Type B pancreatic cell (in vitro differentiated cells): ENCODE data around the gene SLC4A7. TPM values are rescaled to one million over a fixed set of nuclear protein-coding genes. Genes with fewer than 3 reads are reported as not detected.
"Not testable (repeated sequence)": the region's sequence is repeated elsewhere in the genome, so short reads cannot be mapped to it uniquely, and the experiment has no call there.

Experiments
- DNase-seq: peaks from one replicate; pipeline ENCODE4 v3.0.0; 2021; ENCODE audit warnings: mixed read lengths; ENCODE audit not compliant: unreplicated experiment; ENCODE audit errors: extremely low spot score
- H3K27ac Mint-ChIP-seq: 2 replicates; pipeline ENCODE4 v1.8.0; 2021; ENCODE audit warnings: mild to moderate bottlenecking, mixed read lengths
- H3K27me3 Mint-ChIP-seq: 2 replicates; pipeline ENCODE4 v1.8.0; 2021; ENCODE audit warnings: mixed read lengths
- H3K36me3 Mint-ChIP-seq: 2 replicates; pipeline ENCODE4 v1.8.0; 2021; ENCODE audit warnings: mixed read lengths
- H3K4me1 Mint-ChIP-seq: one replicate; pipeline ENCODE4 v1.8.0; 2021; ENCODE audit warnings: mixed read lengths; ENCODE audit not compliant: unreplicated experiment
- H3K4me3 Mint-ChIP-seq: 2 replicates; pipeline ENCODE4 v1.8.0; 2021; ENCODE audit warnings: mild to moderate bottlenecking, mixed read lengths
- H3K9me3 Mint-ChIP-seq: 2 replicates; pipeline ENCODE4 v1.8.0; 2021; ENCODE audit warnings: mixed read lengths
- total RNA-seq: library from RNA; stranded (reverse); gene quantifications from 2 replicates; pipeline ENCODE4 v1.2.1, GENCODE V29; 2021; ENCODE audit warnings: low replicate concordance
- TF ChIP-seq, protein P1 (sequence below): fragments of 200-600 bp; sonication (generic); conservative IDR thresholded peaks from 2 replicates; pipeline ENCODE4 v1.5.0; 2021; ENCODE audit warnings: antibody characterized with exemption, mild to moderate bottlenecking

Gene SLC4A7
- total RNA-seq, 1 donor from 2014 or later: 51.8 TPM

- no peaks in the 10 kb centered on the region for H3K36me3 Mint-ChIP-seq
- no peaks in the 10 kb centered on the region for H3K27me3 Mint-ChIP-seq
- DNase-seq: no peak
- H3K27ac Mint-ChIP-seq: peak overlapping the region; percentile 78
- H3K4me3 Mint-ChIP-seq: no peak overlapping the region
- TF ChIP-seq, protein P1, sequence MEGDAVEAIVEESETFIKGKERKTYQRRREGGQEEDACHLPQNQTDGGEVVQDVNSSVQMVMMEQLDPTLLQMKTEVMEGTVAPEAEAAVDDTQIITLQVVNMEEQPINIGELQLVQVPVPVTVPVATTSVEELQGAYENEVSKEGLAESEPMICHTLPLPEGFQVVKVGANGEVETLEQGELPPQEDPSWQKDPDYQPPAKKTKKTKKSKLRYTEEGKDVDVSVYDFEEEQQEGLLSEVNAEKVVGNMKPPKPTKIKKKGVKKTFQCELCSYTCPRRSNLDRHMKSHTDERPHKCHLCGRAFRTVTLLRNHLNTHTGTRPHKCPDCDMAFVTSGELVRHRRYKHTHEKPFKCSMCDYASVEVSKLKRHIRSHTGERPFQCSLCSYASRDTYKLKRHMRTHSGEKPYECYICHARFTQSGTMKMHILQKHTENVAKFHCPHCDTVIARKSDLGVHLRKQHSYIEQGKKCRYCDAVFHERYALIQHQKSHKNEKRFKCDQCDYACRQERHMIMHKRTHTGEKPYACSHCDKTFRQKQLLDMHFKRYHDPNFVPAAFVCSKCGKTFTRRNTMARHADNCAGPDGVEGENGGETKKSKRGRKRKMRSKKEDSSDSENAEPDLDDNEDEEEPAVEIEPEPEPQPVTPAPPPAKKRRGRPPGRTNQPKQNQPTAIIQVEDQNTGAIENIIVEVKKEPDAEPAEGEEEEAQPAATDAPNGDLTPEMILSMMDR: no peak
- H3K4me1 Mint-ChIP-seq: no peaks in the 10 kb centered on the region
- no peaks in the 10 kb centered on the region for H3K9me3 Mint-ChIP-seq
Observed at GRCh38 chr3:27345045-27345444, 139.1 kb downstream of the SLC4A7 start.

DNA sequence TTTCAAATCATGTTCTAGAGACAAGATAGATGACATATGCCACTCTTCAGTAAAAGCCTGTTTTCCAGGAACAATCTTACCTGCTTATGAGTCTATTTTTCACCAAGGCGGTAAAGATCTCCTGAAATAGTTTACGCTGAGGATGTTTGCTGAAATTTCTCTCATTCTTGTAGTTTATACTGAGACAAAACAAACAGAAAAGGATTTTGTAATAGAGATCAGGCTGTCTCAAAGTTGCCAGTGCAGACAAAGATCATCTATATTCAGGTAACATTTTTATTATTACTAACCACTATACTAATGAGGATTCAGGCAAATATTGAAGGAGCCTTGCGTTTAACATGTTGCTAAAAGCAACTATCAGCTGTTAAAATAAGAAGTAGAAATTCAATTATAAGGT, 140.0 kb downstream of the SLC4A7 start:
- Mint-ChIP-seq H3K27ac (no peak overlapping the region), H3K9me3 (no peaks in the 10 kb centered on the region), H3K4me3 (no peak overlapping the region), H3K27me3 (no peaks in the 10 kb centered on the region), H3K4me1 (no peaks in the 10 kb centered on the region), H3K36me3 (no peaks in the 10 kb centered on the region)
- TF ChIP-seq, protein P1: no peak
- no peak for DNase-seq

DNA sequence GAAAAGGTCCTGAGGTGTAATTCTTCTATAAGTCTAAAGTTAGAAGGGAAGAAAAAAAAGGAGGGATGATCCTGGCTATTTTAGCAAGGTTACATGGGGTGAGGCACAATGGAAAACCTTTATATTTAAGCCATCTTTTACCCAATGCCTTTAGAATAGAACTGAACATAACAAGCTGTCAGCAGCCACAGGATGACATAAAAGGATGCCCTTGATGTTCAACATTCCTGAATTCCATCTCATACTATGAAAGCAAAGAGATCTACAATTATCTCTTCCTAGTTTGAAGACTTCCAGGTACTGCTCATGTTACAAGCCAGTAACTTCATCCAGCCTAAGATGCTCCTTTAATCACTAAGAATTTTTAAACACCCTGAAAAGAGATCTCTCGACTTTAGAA, 141.9 kb downstream of the SLC4A7 start:
- TF ChIP-seq, protein P1: no peak

GRCh38 chr3:27340534-27340933, 143.7 kb downstream of the SLC4A7 start:
- H3K27ac Mint-ChIP-seq: no peak overlapping the region
- DNase-seq: no peak
- H3K4me3 Mint-ChIP-seq: no peak overlapping the region
- no peaks in the 10 kb centered on the region for H3K27me3 Mint-ChIP-seq
- no peaks in the 10 kb centered on the region for H3K9me3 Mint-ChIP-seq
- TF ChIP-seq, protein P1: no peak
- no peaks in the 10 kb centered on the region for H3K4me1 Mint-ChIP-seq
- H3K36me3 Mint-ChIP-seq: no peaks in the 10 kb centered on the region

More for the DNA sequence above, 141.9 kb downstream of the SLC4A7 start:
- Mint-ChIP-seq H3K36me3 (no peaks in the 10 kb centered on the region), H3K27me3 (no peaks in the 10 kb centered on the region), H3K27ac (no peak overlapping the region), H3K4me1 (no peaks in the 10 kb centered on the region), H3K4me3 (no peak overlapping the region), H3K9me3 (no peaks in the 10 kb centered on the region)
- no peak for DNase-seq

DNA sequence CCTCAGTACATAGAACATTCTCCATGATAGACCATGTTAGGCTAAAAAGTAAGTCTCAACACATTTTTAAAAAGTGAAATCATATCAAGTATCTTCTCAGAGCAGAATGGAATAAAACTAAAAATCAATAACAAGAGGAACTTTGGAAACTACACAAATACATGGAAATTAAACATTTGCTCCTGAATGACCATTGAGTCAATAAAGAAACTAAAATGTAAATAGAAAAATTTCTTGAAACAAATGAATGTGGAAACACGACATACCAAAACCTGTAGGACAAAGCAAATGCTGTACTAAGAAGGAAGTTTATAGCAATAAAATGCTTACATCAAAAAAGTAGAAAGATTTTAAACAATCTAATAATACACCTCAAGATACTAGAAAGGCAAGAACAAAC, 148.6 kb downstream of the SLC4A7 start:
- TF ChIP-seq, protein P1: no peak
- H3K4me1 Mint-ChIP-seq: no peaks in the 10 kb centered on the region
- H3K36me3 Mint-ChIP-seq: no peaks in the 10 kb centered on the region
- no peaks in the 10 kb centered on the region for H3K27me3 Mint-ChIP-seq
- peaks cover 4% of the 10 kb centered on the region for H3K9me3 Mint-ChIP-seq
- no peak overlapping the region for H3K27ac Mint-ChIP-seq
- DNase-seq: no peak
- H3K4me3 Mint-ChIP-seq: no peak overlapping the region

DNA sequence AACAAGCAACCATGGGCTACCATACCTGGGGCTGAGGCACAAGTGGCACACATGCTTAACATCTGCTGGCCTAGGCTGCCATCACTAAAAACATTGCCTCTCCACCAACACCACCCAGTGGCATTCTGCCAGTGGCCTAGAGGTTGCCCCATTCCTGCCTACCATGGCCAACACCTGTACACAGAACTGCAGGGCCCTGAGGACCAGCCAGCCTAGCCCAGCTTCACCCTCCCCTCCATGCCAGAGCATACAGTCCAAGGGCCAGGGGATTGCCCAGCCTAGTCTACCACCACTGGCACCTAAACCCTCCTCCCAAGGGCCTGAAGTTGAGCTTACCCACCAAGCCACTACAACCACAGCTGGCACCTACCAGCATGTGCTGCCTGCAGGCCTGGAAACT, 150.3 kb downstream of the SLC4A7 start:
- DNase-seq: no peak
- Mint-ChIP-seq H3K4me1 (no peaks in the 10 kb centered on the region), H3K27ac (no peak overlapping the region), H3K9me3 (peaks cover 4% of the 10 kb centered on the region), H3K36me3 (no peaks in the 10 kb centered on the region), H3K27me3 (no peaks in the 10 kb centered on the region), H3K4me3 (no peak overlapping the region)
- TF ChIP-seq, protein P1: no peak

GRCh38 chr3:27328982-27329762, 155.0 kb downstream of the SLC4A7 start:
- H3K4me1 Mint-ChIP-seq, DNase-seq, H3K36me3 Mint-ChIP-seq, H3K27ac Mint-ChIP-seq, H3K4me3 Mint-ChIP-seq, H3K27me3 Mint-ChIP-seq, H3K9me3 Mint-ChIP-seq: not testable (repeated sequence)
